ENCODE measurements around the gene C2CD2. TPM values are rescaled to one million over a fixed set of nuclear protein-coding genes. Genes with fewer than 3 reads are reported as not detected.

Gene C2CD2
- total and polyA plus RNA-seq, 5 donors from 2014 or later, result 1.7 to 15.3 (median 2.1) TPM

DNA sequence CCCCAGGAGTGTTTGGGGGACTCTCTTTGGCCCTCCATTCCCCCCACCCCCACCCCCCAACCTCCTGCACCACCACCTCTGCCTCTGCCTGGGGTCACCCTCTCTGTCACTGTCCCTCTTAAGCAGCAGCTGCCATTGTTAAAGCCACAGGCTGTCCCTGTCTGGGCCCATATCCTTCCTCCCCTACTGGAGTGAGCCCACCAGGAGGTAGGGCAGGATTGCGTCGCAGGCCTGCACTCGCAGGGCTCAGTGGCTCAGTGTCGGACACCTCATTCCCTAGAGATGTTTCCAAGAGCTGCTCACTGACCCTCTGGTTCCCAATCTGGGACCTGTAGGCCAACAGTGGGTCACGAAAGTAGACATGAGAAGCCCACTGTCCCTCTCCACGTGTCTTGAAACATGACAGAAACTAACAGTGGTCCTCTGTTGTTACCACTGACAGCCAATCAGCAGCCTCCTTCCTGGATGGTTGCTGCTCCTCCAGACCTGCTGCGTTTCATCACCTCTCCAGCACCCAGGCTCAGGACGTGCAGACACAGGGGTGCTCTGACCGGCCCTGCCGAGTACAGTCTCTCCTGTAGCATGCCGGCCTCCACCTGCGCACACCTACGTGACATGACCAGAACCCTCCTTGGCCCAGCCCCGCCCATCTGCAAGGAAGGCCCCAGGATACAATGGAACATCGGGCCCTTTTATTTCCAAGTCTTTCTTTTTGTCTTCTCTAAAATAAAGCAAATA is 82.4 kb downstream of the C2CD2 start:
- Histone ChIP-seq H3K27ac (ENCODE audit: insufficient read depth, low read length, poor library complexity, severe bottlenecking) (no peak overlapping the region), H3K9me3 (ENCODE audit: control insufficient read depth in 2 of 2, low read length in 2 of 2) (no peaks in the 10 kb centered on the region), H3K4me3 (ENCODE audit: low read depth, low read length) (no peak overlapping the region), H3K36me3 (ENCODE audit: control insufficient read depth, insufficient read depth, low read length) (no peaks in the 10 kb centered on the region), H3K27me3 (ENCODE audit: control insufficient read depth, insufficient read depth, low read length) (no peaks in the 10 kb centered on the region), H3K4me1 (ENCODE audit: control insufficient read depth, insufficient read depth, low read length, poor library complexity, severe bottlenecking) (no peaks in the 10 kb centered on the region)
- Mint-ChIP-seq H3K4me1 (peaks cover 0 to 34% (median 16%) of the 10 kb centered on the region in 4 donors), H3K36me3 (peaks cover 19% of the 10 kb centered on the region), H3K9me3 (no peaks in the 10 kb centered on the region), H3K27ac (peak overlapping the region in 2 of 3 donors; percentile 60 to 65), H3K4me3 (no peak overlapping the region), H3K27me3 (no peaks in the 10 kb centered on the region)
- no peak for ATAC-seq (ENCODE audit: low read depth in 2 of 2)
- DNase-seq, result no peak

DNA sequence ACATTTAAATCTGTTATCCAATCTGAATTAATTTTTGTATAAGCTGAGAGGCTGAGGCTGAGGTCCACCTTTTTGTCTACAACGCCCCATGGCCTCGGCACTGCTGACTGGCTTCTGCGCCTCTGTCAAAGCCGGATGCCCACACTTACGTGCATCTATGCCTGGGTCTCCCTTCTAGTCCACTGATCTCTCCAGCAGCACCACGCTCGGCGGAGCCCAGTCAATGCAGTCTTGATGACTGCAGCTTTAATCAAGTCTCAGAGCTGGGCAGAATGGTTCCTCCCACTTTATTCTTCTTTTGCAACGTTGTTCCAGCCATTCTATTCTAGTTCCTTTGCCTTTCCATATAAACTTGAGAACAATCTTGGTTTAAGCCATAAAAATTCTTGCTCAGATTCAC is 84.0 kb downstream of the C2CD2 start:
- H3K9me3 ChIP-seq (ENCODE audit: control insufficient read depth in 2 of 2, low read length in 2 of 2), result no peaks in the 10 kb centered on the region
- Mint-ChIP-seq H3K27me3 (no peaks in the 10 kb centered on the region), H3K4me3 (no peak overlapping the region), H3K9me3 (peaks cover 0 to 1% (median 0%) of the 10 kb centered on the region in 7 donors), H3K36me3 (peaks cover 19% of the 10 kb centered on the region), H3K4me1 (peaks cover 5 to 34% (median 18%) of the 10 kb centered on the region in 4 donors), H3K27ac (no peak overlapping the region)
- no peaks in the 10 kb centered on the region for H3K36me3 ChIP-seq (ENCODE audit: control insufficient read depth, insufficient read depth, low read length)
- no peak overlapping the region for H3K27ac ChIP-seq (ENCODE audit: insufficient read depth, low read length, poor library complexity, severe bottlenecking)
- ATAC-seq (ENCODE audit: low read depth in 2 of 2) (no peak), DNase-seq (no peak)
- no peaks in the 10 kb centered on the region for H3K27me3 ChIP-seq (ENCODE audit: control insufficient read depth, insufficient read depth, low read length)
- no peaks in the 10 kb centered on the region for H3K4me1 ChIP-seq (ENCODE audit: control insufficient read depth, insufficient read depth, low read length, poor library complexity, severe bottlenecking)
- no peak overlapping the region for H3K4me3 ChIP-seq (ENCODE audit: low read depth, low read length)

DNA sequence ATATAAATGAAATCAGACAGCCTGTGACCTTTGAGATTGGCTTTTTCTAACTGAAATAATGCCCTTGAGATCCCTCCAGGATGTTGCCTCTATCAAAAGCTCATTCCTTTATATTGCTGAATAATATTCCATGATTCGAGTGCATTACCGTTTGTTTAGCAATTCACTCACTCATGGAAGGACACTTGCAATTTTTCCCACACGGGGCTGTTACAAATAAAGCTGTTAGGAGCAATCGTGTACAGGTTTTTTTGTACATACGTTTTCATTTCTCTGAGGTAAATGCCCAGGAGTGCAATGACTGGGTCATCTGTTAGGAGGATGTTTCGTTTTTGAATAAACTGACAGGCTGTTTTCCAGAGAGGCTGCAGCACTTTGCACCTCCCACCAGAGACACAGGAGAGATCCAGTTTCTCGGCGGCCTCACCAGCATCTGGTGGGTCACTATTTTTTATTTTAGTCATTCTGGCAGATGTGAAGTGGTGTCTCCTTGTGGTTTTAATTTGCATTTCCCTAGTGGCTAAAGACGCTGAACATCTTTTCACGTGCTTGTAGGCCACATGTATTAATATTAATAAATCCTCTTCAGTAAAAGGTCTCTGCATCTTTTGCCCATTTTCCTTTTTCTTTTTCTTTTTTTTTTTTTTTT is 85.6 kb downstream of the C2CD2 start:
- Mint-ChIP-seq H3K9me3 (peaks cover 0 to 1% (median 0%) of the 10 kb centered on the region in 7 donors), H3K4me3 (no peak overlapping the region), H3K27me3 (no peaks in the 10 kb centered on the region), H3K4me1 (peaks cover 9 to 40% (median 22%) of the 10 kb centered on the region in 4 donors), H3K36me3 (peaks cover 16% of the 10 kb centered on the region), H3K27ac (no peak overlapping the region)
- Histone ChIP-seq H3K9me3 (ENCODE audit: control insufficient read depth in 2 of 2, low read length in 2 of 2) (no peaks in the 10 kb centered on the region), H3K27me3 (ENCODE audit: control insufficient read depth, insufficient read depth, low read length) (no peaks in the 10 kb centered on the region), H3K27ac (ENCODE audit: insufficient read depth, low read length, poor library complexity, severe bottlenecking) (no peak overlapping the region), H3K4me3 (ENCODE audit: low read depth, low read length) (no peak overlapping the region), H3K36me3 (ENCODE audit: control insufficient read depth, insufficient read depth, low read length) (no peaks in the 10 kb centered on the region), H3K4me1 (ENCODE audit: control insufficient read depth, insufficient read depth, low read length, poor library complexity, severe bottlenecking) (no peaks in the 10 kb centered on the region)
- no peak for DNase-seq
- no peak for ATAC-seq (ENCODE audit: low read depth in 2 of 2)

DNA sequence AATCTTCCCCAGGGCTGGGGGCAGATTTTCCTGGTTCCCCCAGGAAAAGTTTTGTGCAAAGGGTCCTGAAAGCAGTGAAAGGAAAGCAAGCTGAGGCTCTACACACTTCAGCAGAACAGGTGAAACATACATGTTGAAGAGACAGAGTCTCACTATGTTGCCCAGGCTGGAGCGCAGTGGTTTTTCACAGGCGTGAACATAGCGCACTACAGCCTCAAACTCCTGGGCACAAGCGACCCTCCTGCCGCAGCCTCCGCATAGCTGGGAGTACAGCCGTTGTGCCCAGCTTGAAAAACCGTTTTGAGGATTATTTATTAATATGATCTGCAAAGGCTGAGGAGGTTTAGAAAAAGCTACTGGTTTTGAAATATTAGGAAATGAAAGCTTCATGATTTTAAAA is 86.5 kb downstream of the C2CD2 start:
- H3K27me3 Mint-ChIP-seq, result no peaks in the 10 kb centered on the region
- Histone ChIP-seq H3K27ac (ENCODE audit: insufficient read depth, low read length, poor library complexity, severe bottlenecking) (no peak overlapping the region), H3K4me1 (ENCODE audit: control insufficient read depth, insufficient read depth, low read length, poor library complexity, severe bottlenecking) (no peaks in the 10 kb centered on the region), H3K27me3 (ENCODE audit: control insufficient read depth, insufficient read depth, low read length) (no peaks in the 10 kb centered on the region), H3K4me3 (ENCODE audit: low read depth, low read length) (no peak overlapping the region), H3K36me3 (ENCODE audit: control insufficient read depth, insufficient read depth, low read length) (no peaks in the 10 kb centered on the region), H3K9me3 (ENCODE audit: control insufficient read depth in 2 of 2, low read length in 2 of 2) (no peaks in the 10 kb centered on the region)
- ATAC-seq (ENCODE audit: low read depth in 2 of 2) (no peak), DNase-seq (no peak)
- H3K4me1 Mint-ChIP-seq, result peaks cover 11 to 40% (median 22%) of the 10 kb centered on the region in 4 donors
- no peak overlapping the region for H3K27ac Mint-ChIP-seq
- H3K36me3 Mint-ChIP-seq, result peaks cover 16% of the 10 kb centered on the region
- peaks cover 0 to 1% (median 0%) of the 10 kb centered on the region in 7 donors for H3K9me3 Mint-ChIP-seq
- no peak overlapping the region for H3K4me3 Mint-ChIP-seq

DNA sequence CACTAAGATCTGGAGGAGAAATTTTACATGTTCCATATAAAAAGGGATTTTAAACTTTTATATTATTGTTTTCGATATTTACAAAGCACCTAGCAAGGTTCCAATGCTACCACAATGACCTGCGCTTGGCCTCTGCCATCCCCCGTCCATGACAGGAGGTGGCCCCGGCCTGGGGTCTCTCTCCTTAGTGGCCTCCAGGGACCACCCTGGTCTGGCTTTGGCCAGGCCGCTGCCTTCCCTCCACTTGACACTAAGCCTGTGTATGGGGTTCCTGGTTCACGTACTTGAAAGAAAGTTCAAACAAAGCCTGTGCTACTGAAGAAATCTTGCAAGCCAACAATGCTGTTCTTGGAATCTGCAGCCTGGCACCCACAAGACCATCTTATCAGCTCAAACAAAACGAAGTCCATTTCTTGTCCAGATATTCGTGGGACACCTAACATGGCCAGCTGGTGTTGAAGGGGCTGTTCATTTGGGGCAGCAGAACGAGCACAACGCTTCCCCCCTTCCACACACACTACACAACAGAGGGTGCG is 87.5 kb downstream of the C2CD2 start:
- no peak overlapping the region for H3K4me3 Mint-ChIP-seq
- ATAC-seq (ENCODE audit: low read depth in 2 of 2), result no peak
- Histone ChIP-seq H3K36me3 (ENCODE audit: control insufficient read depth, insufficient read depth, low read length) (no peaks in the 10 kb centered on the region), H3K4me1 (ENCODE audit: control insufficient read depth, insufficient read depth, low read length, poor library complexity, severe bottlenecking) (no peaks in the 10 kb centered on the region), H3K27me3 (ENCODE audit: control insufficient read depth, insufficient read depth, low read length) (no peaks in the 10 kb centered on the region), H3K27ac (ENCODE audit: insufficient read depth, low read length, poor library complexity, severe bottlenecking) (no peak overlapping the region), H3K9me3 (ENCODE audit: control insufficient read depth in 2 of 2, low read length in 2 of 2) (no peaks in the 10 kb centered on the region), H3K4me3 (ENCODE audit: low read depth, low read length) (no peak overlapping the region)
- H3K4me1 Mint-ChIP-seq, result peaks cover 11 to 38% (median 23%) of the 10 kb centered on the region in 4 donors
- peaks cover 8% of the 10 kb centered on the region for H3K36me3 Mint-ChIP-seq
- peak overlapping the region in 2 of 3 donors; percentile 4 to 59 for H3K27ac Mint-ChIP-seq
- no peaks in the 10 kb centered on the region for H3K27me3 Mint-ChIP-seq
- H3K9me3 Mint-ChIP-seq, result peaks cover 0 to 1% (median 0%) of the 10 kb centered on the region in 7 donors
- DNase-seq, result no peak

GRCh38 chr21:41865002-41865777 is 88.6 kb downstream of the C2CD2 start:
- H3K4me3 Mint-ChIP-seq, result no peak overlapping the region
- H3K4me3 ChIP-seq (ENCODE audit: low read depth, low read length), result no peak overlapping the region
- no peaks in the 10 kb centered on the region for H3K4me1 ChIP-seq (ENCODE audit: control insufficient read depth, insufficient read depth, low read length, poor library complexity, severe bottlenecking)

DNA sequence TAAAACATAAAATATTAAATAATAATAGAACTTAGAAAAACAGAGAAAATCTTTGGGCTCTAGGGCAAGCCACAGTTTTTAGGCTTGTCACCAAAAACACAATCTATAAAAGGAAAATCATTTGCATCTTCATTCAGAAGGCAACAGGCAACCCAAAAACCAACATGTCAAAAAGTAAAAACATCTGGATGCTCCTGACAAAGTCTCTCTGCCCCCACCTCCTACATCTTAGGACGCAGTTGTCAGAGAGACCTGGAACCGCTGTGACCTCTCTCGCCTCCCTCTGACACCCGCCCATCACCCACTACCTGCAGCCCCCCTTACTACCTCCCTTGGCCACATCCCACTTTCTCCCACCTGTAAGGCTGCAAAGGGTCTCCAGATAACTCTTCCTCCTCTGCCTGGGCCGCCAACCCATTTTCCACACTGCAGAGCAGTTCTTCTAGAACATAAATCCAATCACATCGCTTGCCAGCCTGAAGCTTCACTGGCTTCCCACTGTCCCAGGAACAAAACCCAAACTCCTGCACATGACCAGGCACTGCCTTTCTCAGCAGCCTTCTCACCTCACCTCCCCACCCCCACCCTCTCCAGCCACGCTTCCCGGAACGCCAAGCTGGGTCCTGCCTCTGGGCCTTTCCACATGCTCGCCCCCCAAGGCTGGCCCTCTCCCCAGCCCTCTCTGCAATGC is 89.4 kb downstream of the C2CD2 start:
- no peak overlapping the region for H3K4me3 Mint-ChIP-seq
- no peaks in the 10 kb centered on the region for H3K9me3 ChIP-seq (ENCODE audit: control insufficient read depth in 2 of 2, low read length in 2 of 2)
- H3K4me1 ChIP-seq (ENCODE audit: control insufficient read depth, insufficient read depth, low read length, poor library complexity, severe bottlenecking), result no peaks in the 10 kb centered on the region
- H3K27me3 Mint-ChIP-seq, result no peaks in the 10 kb centered on the region
- no peaks in the 10 kb centered on the region for H3K27me3 ChIP-seq (ENCODE audit: control insufficient read depth, insufficient read depth, low read length)
- H3K9me3 Mint-ChIP-seq, result peaks cover 0 to 1% (median 0%) of the 10 kb centered on the region in 7 donors
- H3K36me3 Mint-ChIP-seq, result peaks cover 4% of the 10 kb centered on the region
- no peak for DNase-seq
- peaks cover 11 to 37% (median 23%) of the 10 kb centered on the region in 4 donors for H3K4me1 Mint-ChIP-seq
- no peak overlapping the region for H3K27ac Mint-ChIP-seq
- no peak for ATAC-seq (ENCODE audit: low read depth in 2 of 2)
- peaks cover 2% of the 10 kb centered on the region for H3K36me3 ChIP-seq (ENCODE audit: control insufficient read depth, insufficient read depth, low read length)
- H3K27ac ChIP-seq (ENCODE audit: insufficient read depth, low read length, poor library complexity, severe bottlenecking), result no peak overlapping the region
- no peak overlapping the region for H3K4me3 ChIP-seq (ENCODE audit: low read depth, low read length)

More at GRCh38 chr21:41865002-41865777, 88.6 kb downstream of the C2CD2 start:
- DNase-seq (no peak), ATAC-seq (ENCODE audit: low read depth in 2 of 2) (no peak)
- Mint-ChIP-seq H3K36me3 (peaks cover 4% of the 10 kb centered on the region), H3K27me3 (no peaks in the 10 kb centered on the region), H3K27ac (peak overlapping the region in 2 of 3 donors; percentile 90 to 91), H3K9me3 (peaks cover 0 to 1% (median 0%) of the 10 kb centered on the region in 7 donors), H3K4me1 (peaks cover 11 to 37% (median 23%) of the 10 kb centered on the region in 4 donors)
- Histone ChIP-seq H3K27me3 (ENCODE audit: control insufficient read depth, insufficient read depth, low read length) (no peaks in the 10 kb centered on the region), H3K27ac (ENCODE audit: insufficient read depth, low read length, poor library complexity, severe bottlenecking) (no peak overlapping the region), H3K9me3 (ENCODE audit: control insufficient read depth in 2 of 2, low read length in 2 of 2) (no peaks in the 10 kb centered on the region), H3K36me3 (ENCODE audit: control insufficient read depth, insufficient read depth, low read length) (no peaks in the 10 kb centered on the region)
